Neuron (in vitro differentiated cells): Measurements from ENCODE around the gene MPRIP.

Experiments
- H2AFZ ChIP-seq: one replicate; pipeline ENCODE4 v1.6.1; 2013; ENCODE audit warnings: low read depth, mild to moderate bottlenecking, inconsistent platforms, low read length, moderate library complexity
- H3K27me3 ChIP-seq: one replicate; pipeline ENCODE4 v1.6.1; 2013; ENCODE audit warnings: low read length; ENCODE audit not compliant: insufficient read depth
- H3K36me3 ChIP-seq: one replicate; pipeline ENCODE4 v1.6.1; 2013; ENCODE audit warnings: low read length; ENCODE audit not compliant: insufficient read depth
- H3K4me1 ChIP-seq: one replicate; pipeline ENCODE4 v1.6.1; 2013; ENCODE audit warnings: low read length; ENCODE audit not compliant: insufficient read depth
- H3K4me3 ChIP-seq: 2 replicates; pipeline ENCODE4 v1.5.1; 2013; ENCODE audit warnings: mild to moderate bottlenecking, low read length, moderate library complexity
- H3K9me3 ChIP-seq: one replicate; pipeline ENCODE4 v1.6.1; 2013; ENCODE audit warnings: low read length

The MPRIP gene

DNA sequence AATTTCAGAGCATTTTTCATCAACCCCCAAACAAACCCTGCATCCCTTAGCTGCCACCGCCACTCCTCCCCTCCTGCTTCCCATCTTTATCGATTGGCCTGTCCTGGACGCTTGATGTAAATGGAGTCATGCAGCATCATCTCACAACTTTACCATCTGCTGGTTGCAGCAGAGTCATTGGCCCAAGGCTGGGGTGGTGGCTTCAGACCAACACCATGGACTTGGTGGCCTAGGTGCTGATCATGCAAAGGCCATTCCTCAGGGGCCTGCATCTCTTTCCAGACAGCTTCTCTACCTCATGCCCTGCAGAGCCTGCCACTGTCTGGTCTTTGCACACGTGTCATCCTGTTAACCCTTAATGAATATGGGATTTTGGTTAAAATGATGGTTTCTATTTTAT is 73.4 kb downstream of the MPRIP start:
- Histone ChIP-seq H2AFZ (no peak overlapping the region), H3K27me3 (no peaks in the 10 kb centered on the region), H3K9me3 (peaks cover 6% of the 10 kb centered on the region), H3K4me1 (no peaks in the 10 kb centered on the region), H3K4me3 (no peak overlapping the region), H3K36me3 (no peaks in the 10 kb centered on the region)

DNA sequence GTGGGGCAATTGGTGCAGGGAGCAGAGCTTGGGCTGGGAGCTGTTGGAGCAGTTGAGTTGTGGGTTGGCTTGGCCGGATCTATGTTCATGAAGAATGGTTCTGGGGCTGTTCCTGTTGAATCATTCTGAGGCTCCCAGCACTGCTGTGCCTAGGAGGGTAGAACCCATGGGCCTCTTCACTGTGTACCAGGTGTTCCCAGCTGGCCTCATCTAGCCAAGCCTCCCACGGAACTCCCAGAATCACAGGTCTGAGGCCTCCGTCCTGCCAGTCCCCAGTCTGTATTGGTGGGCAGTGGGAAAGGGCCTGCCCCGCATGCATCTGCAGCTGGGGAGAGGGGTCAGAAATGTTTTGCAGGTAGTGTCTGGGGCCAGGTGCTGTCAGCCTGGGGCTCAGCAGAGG is 74.1 kb downstream of the MPRIP start:
- no peaks in the 10 kb centered on the region for H3K36me3 ChIP-seq
- H2AFZ ChIP-seq, result no peak overlapping the region
- H3K4me1 ChIP-seq, result no peaks in the 10 kb centered on the region
- H3K9me3 ChIP-seq, result peaks cover 6% of the 10 kb centered on the region
- no peaks in the 10 kb centered on the region for H3K27me3 ChIP-seq
- H3K4me3 ChIP-seq, result no peak overlapping the region

DNA sequence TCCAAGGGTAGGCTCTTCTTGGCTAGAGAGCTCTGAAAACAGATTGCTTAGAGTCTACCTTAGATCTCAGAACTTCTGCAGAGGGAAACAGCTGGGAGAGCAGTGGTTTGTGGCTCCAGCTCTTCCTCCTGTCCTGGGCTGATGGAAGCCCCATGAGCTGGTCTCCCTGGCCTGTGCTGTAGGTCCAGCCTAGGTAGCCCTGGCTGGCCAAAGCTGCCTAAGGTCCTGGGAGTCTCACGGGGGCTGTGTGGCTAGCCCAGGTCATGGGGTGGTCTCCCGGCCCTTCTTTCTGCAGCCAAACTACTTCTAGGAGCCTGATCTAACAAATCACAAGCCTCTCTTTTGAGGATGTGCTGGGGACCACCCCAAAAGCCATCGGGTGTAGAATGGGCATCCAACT is 75.7 kb downstream of the MPRIP start:
- no peaks in the 10 kb centered on the region for H3K27me3 ChIP-seq
- no peaks in the 10 kb centered on the region for H3K4me1 ChIP-seq
- no peaks in the 10 kb centered on the region for H3K36me3 ChIP-seq
- peaks cover 3% of the 10 kb centered on the region for H3K9me3 ChIP-seq
- no peak overlapping the region for H3K4me3 ChIP-seq
- no peak overlapping the region for H2AFZ ChIP-seq

DNA sequence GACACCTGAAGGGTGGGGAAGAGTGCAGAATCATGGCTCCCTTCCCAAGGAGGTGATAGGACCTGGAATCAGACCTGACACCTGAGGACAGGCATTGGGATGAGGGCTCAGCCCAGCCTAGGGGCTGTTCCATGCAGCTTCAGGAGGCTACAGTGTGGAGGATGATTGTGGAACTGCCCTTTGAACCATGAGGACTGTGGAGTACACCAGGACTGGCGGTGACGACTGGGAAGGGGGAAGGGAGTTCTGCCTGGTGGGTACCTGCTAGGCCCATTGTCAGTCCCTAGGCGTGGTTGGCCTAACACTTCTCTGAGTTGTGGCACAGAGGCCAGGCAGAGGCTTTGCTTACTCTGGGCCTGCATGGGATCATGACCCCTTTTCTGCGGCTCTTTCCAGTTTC is 76.1 kb downstream of the MPRIP start:
- Histone ChIP-seq H3K4me3 (no peak overlapping the region), H3K36me3 (no peaks in the 10 kb centered on the region), H2AFZ (no peak overlapping the region), H3K9me3 (peaks cover 3% of the 10 kb centered on the region), H3K4me1 (no peaks in the 10 kb centered on the region), H3K27me3 (no peaks in the 10 kb centered on the region)

DNA sequence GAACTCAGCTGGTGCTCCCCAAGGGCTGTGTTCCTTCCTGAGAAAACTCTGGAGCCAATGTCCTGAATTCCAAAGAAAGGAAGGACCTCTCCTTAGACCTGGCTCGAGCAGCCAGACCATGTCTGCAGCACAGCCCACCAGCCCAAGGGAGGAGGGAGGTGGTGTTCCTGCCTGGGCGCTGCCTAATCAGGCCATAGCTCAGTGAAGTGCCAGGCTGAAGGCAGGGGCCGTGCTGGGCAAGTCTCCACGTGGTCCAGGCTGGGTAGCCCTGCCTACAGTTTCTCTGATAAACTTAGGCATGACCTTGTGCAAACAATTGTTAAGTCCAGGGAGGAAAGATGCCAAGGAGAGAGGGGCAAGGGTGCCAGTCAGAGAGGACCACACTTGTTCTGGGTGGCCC is 76.8 kb downstream of the MPRIP start:
- Histone ChIP-seq H2AFZ (no peak overlapping the region), H3K9me3 (peaks cover 3% of the 10 kb centered on the region), H3K4me1 (no peaks in the 10 kb centered on the region), H3K4me3 (no peak overlapping the region), H3K27me3 (no peaks in the 10 kb centered on the region), H3K36me3 (no peaks in the 10 kb centered on the region)

DNA sequence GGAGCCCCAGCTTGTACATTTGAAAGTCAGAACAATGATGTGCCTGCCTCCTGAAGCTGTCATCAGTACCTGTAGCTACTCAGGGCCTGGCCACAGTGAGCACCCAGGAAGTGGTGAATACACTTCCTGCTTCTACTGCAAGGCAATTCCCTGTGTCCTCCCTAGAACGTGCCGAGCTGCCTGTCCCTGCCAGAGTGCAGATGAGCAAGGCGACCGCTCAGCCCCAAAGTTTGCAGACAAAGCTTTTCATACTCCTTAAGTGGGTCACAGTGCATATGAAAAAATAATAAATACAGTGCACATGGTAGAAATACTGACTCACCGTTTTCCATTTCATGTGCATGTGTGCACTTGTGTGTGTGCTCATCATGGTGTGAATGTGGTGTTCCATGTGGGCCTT is 77.3 kb downstream of the MPRIP start:
- no peaks in the 10 kb centered on the region for H3K36me3 ChIP-seq
- H2AFZ ChIP-seq, result no peak overlapping the region
- peaks cover 3% of the 10 kb centered on the region for H3K9me3 ChIP-seq
- no peaks in the 10 kb centered on the region for H3K4me1 ChIP-seq
- H3K27me3 ChIP-seq, result no peaks in the 10 kb centered on the region
- no peak overlapping the region for H3K4me3 ChIP-seq

DNA sequence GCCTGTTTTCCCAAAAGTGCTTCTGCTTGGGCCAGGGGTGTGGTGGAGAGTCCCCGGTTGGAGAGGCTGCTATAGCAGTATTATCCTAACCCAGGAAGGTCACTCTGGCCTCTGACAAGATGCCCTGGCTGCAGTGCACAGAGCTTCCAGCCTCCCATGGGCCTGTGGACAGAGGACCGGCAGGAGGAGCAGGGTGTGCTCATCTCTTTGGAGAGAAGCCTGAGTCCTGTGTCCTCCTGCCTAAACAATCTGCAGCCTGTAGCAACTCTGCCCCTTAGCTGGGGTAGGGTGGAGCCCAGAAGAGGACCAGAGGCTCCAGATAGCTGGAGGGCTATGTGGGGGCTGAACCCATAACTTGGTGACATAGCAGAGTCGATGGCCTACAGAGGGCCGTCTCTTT is 78.0 kb downstream of the MPRIP start:
- H3K27me3 ChIP-seq, result no peaks in the 10 kb centered on the region
- H3K36me3 ChIP-seq, result no peaks in the 10 kb centered on the region
- no peak overlapping the region for H3K4me3 ChIP-seq
- no peaks in the 10 kb centered on the region for H3K9me3 ChIP-seq
- peaks cover 5% of the 10 kb centered on the region for H3K4me1 ChIP-seq
- H2AFZ ChIP-seq, result no peak overlapping the region

DNA sequence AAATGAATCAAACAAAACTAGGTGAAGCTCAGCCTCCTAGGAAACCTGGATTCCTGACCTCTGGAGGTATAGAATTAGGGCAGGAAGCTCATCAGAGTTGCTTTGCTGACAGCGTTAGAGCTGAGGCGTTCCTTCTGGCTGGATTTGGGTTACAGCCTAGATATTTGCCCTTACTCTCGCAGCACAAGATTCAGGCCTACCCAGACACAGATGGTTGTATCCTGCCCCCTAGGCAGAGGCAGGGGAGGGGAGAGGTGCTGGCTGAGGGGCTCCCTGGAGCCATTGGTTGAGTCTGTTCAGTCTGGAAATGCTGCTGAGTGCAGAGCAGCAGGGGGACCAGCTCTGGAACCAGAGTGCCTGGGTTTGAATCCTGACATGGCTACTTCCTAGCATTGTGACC is 78.4 kb downstream of the MPRIP start:
- Histone ChIP-seq H3K27me3 (no peaks in the 10 kb centered on the region), H3K36me3 (no peaks in the 10 kb centered on the region)

DNA sequence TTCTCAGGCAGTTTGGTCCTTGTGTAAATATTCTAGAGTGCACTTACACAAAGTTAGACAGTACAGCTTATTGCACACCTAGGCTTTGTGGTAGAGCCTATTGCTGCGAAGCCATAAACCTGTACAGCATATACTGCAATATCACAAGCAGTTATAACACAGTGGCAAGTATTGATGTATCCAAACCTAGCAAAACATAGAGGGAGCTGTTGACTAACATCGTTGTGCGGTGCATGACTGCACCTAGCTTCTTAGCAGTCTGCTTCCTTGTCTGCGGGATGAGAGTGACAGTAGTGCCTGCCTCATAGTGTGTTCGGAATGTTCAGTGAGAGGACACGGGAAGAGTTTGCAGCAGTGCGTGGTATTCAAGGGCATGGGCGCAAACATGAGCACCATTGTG is 78.9 kb downstream of the MPRIP start:
- H2AFZ ChIP-seq, result no peak overlapping the region
- H3K4me3 ChIP-seq, result no peak overlapping the region
- no peaks in the 10 kb centered on the region for H3K27me3 ChIP-seq
- peaks cover 13% of the 10 kb centered on the region for H3K4me1 ChIP-seq
- no peaks in the 10 kb centered on the region for H3K9me3 ChIP-seq
- no peaks in the 10 kb centered on the region for H3K36me3 ChIP-seq

More for the DNA sequence above, 78.4 kb downstream of the MPRIP start:
- H3K4me1 ChIP-seq, result peaks cover 9% of the 10 kb centered on the region
- no peak overlapping the region for H3K4me3 ChIP-seq
- no peaks in the 10 kb centered on the region for H3K9me3 ChIP-seq
- no peak overlapping the region for H2AFZ ChIP-seq

DNA sequence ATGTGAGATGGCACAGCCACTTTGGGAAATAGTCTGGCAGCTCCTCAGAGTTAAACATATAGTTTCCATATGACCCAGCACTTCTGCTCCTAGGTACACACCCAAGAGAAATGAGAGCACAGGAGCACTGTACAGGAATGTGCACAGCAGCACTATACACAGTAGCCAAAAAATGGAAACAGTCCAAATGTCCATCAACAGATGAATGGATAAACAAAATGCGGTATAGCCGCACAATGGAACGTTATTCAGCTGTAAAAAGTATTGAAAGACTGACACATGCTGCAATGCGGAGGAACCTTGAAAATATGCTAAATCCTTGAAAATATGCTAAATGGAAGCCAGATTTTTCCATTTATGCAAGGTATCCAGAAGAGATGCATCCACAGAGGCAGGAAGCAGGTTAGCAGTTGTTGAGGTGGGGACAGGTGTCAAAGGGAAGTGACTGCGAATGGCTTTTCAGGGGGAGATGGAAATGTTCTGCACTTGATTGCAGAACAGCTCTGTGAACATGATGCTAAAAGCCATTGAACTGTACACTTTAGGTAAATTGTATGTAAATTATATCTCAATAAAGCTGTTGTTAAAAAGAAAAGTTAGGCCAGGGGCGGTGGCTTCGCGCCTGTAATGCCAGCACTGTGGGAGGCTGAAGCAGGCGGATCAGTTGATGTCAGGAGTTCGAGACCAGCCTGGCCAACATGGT is 80.7 kb downstream of the MPRIP start:
- H2AFZ ChIP-seq, result no peak overlapping the region
- H3K36me3 ChIP-seq, result peaks cover 8% of the 10 kb centered on the region
- no peaks in the 10 kb centered on the region for H3K9me3 ChIP-seq
- no peaks in the 10 kb centered on the region for H3K27me3 ChIP-seq
- H3K4me3 ChIP-seq, result no peak overlapping the region
- H3K4me1 ChIP-seq, result peaks cover 15% of the 10 kb centered on the region

DNA sequence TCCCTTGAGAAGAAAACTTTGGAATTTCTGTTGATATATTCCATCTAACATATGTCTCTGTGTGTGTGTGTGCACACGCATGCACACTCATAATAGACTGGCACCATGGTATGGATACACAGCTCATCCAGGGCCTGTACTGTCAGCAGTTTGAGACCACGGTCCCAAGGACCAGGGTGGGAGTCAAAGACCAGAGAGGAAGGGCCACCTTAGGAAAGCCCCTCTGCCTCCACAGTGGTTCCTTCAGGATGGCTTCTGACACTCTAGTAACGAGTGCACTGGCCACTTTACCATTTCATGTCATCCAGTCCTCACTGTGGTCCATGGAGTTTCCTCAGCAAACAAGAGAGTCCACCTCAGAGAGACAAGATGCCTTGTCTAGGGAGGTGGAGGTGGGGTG is 82.1 kb downstream of the MPRIP start:
- Histone ChIP-seq H3K4me1 (peaks cover 15% of the 10 kb centered on the region), H3K9me3 (no peaks in the 10 kb centered on the region), H2AFZ (no peak overlapping the region), H3K36me3 (peaks cover 15% of the 10 kb centered on the region), H3K4me3 (no peak overlapping the region), H3K27me3 (no peaks in the 10 kb centered on the region)

DNA sequence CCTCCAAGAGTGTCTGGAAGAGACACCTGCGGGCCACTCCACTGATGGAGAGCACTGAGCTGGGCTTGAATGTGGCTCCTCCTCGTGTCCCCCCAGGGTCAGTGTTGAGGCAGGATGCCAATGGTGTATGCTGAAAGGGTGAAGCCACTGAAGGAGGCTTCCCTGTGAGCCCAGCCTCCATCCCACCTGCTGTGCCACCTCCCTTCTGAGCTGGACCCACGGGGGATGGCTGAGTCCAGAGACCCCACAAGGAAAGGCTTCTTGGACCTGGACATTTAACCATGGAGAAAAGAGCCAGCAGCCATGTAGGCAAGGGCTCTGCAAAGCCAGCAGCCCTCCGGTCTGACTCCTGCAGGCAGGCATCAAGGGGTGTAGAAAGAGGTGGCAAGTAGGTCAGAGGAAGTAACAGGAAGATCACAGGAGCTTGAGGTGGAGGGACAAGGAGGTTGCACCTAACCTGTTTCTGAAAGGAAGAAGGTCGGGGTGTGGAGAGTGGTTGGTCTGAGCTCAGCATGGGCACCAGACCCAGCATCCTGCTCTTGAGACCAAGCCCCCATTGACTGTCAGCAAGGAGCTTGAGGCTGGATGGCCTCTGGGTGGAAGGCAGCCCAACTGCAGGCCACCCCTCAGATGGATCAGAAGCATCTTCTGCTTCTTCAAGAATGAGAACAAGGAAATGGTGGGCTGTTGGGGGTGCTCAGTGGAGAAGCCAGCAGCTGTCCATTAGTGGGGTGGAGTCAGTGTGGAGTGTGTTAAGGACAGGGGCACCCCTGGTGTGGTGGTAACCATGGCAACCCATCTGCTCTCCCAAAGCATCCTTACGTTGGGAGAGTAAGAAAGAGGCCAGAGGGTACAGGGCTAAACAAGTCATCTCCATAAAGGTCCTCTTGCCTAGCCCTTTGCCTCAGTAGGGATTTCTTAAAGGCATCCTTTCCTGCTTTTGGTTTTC is 83.2 kb downstream of the MPRIP start:
- H3K4me1 ChIP-seq, result peaks cover 15% of the 10 kb centered on the region

More for the DNA sequence above, 83.2 kb downstream of the MPRIP start:
- no peak overlapping the region for H2AFZ ChIP-seq
- no peaks in the 10 kb centered on the region for H3K27me3 ChIP-seq
- no peak overlapping the region for H3K4me3 ChIP-seq
- peaks cover 20% of the 10 kb centered on the region for H3K36me3 ChIP-seq
- H3K9me3 ChIP-seq, result no peaks in the 10 kb centered on the region
